VCaP (cell line): ENCODE results near the gene USF1.
A peak's percentile ranks its signal among the peaks of the same experiment; 100 is the strongest.

Experiments used
- H3K27ac ChIP-seq: fragments of 450-650 bp; 2 replicates; pipeline ENCODE4 v1.5.1; 2017
- TF ChIP-seq, protein P1 (sequence below): fragments of 450-650 bp; conservative IDR thresholded peaks from 2 replicates; pipeline ENCODE4 v1.5.1; 2017; ENCODE audit warnings: mild to moderate bottlenecking, moderate library complexity

Gene USF1

DNA sequence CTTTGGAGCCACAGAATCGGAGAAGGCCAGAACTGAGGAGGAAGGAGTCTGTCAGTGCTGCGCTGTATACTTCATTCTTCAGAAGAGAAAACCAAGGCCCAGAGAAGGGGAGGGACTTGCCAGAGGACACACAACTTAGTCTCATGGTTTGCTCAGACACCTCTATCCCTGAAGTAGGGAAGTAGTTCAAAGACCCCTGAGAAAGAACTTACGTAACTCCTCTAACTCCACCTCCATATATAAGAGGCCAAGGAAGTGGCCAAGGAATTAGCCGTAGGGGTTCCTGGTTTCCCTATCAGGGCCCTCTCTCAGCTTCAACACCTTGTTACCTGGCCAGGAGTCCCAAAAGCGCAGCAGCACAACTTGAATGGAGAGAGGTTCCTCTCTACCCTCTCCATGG lies 44.2 kb upstream of the USF1 start:
- H3K27ac ChIP-seq = peak overlapping the region; percentile 79
- TF ChIP-seq, protein P1, sequence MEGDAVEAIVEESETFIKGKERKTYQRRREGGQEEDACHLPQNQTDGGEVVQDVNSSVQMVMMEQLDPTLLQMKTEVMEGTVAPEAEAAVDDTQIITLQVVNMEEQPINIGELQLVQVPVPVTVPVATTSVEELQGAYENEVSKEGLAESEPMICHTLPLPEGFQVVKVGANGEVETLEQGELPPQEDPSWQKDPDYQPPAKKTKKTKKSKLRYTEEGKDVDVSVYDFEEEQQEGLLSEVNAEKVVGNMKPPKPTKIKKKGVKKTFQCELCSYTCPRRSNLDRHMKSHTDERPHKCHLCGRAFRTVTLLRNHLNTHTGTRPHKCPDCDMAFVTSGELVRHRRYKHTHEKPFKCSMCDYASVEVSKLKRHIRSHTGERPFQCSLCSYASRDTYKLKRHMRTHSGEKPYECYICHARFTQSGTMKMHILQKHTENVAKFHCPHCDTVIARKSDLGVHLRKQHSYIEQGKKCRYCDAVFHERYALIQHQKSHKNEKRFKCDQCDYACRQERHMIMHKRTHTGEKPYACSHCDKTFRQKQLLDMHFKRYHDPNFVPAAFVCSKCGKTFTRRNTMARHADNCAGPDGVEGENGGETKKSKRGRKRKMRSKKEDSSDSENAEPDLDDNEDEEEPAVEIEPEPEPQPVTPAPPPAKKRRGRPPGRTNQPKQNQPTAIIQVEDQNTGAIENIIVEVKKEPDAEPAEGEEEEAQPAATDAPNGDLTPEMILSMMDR = no peak

DNA sequence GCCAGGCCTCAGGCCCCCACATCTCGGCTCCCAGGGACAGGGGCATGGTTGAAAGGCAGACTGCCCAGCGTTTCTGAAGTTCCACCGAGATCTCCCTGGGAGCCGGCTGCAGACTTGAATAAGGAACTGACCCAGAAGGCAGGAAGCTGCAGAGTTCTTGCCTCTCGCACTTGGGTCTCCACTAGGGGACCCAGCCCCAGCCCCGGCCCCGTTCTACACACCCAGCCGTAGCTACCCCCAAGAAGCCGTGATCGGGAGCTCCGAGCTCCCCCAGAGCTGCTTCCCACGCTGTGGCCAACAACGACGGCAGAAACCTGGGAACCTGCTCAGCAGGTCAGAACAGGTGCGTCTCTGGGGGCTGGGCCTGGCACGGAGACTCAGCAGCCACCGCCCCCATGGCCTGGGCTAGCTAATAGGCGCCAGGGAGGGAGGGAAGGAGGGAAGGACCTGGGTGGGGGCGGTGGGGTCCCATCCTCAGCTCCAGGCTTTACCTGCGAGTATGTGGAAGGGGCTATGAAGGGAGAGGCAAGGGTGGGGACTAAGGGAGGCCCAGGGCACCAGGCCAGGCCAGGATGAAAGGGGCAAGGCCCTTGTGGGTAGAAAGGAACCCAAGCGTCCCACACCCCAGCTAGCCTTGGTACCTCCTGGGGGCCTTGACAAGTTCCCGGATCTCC lies 43.6 kb upstream of the USF1 start, which contains the start of gene NECTIN4:
Gene NECTIN4, minus strand, starts transcription at position 308 of the 674 bp plus-strand sequence. Its CDS starts 262 bp downstream, at position 46.
- TF ChIP-seq, protein P1 = peak; percentile 20; the same call in 1 of the 2 replicates
- peak within 1 kb of the TSS; percentile 79 for H3K27ac ChIP-seq

DNA sequence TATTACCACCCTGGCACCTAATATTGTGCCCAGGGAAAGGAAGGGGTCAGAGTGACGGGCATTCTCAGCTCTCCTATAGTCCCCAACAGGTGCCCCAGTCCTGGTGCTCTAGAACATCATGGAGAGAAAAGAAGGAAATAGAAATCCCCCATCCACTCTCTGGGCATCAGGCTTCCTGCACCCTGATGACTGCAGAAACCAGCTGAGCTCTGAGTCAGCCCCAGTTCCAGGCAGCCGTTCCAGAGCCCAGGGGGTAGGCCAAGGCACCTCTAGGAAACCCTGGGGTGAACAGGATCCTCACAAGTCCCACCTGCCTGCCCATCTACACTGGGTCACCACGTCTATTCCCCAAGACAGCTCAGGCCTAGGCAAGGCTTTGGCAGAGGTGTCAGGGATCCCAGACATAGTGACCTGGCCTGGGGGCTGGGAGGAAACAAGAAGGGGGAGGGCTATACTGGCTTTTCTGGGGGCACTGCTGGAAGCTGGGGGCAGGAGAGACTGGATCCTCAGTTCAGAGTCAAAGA lies 42.9 kb upstream of the USF1 start:
- H3K27ac ChIP-seq = peak overlapping the region; percentile 79
- TF ChIP-seq, protein P1 = no peak

DNA sequence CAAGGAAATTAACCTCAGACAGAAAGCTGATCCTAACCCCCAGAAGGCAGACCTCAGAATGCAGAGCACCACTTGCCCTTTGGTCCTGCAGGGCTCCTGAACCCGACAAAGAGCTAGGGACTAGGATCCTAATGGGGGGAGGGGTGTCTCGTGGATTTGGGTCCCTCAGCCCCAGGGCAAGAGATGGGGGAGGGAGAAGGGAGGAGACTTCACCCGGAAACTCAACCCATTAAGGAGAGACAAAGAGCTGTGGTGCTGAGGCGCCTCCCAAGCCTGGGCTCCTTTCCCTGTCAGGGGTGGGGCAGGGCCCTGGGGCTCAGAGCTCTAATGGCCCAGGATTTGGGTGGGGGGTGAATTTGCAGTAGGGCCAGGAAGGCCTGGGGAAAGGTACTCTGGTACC lies 40.7 kb upstream of the USF1 start:
- H3K27ac ChIP-seq = no peak overlapping the region
- TF ChIP-seq, protein P1 = no peak

DNA sequence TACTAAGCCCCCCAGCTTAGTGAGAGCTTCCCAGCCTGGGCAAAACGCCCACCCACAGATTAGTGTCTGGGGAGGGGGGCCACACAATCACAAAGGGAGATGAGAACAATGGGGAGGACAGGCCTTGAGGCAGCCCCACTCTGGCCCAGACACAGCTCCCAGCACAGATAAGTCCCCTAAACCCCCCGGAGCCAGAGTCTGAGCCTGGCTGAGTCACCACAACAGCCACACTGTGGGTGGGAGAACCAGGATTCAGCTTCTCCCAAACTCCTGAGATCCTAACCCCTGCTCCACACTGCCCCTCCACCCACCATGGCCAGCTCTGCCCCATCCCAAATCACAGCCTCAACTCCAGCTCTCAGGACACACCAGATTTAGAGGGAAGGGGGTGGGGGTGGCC lies 39.4 kb upstream of the USF1 start:
- H3K27ac ChIP-seq = no peak overlapping the region
- TF ChIP-seq, protein P1 = no peak

DNA sequence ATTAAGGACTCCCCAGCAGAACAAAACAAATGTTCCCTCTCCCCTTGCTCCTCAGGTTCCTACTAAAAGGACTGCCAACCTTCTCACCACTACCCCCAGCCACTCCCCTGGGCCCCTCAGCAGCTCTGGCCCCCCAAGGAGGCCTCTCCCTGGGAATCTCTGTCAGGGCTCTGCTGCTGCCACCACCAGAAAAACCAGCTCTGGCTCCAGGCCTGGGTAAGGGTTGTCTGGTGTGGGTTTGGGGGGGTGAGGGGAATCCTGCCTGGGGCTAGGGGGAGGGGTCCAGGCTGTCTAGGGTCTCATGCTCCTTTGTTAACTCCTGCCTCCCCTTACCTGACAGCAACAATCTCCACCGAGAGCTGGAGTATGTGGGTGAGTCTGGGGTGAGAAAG lies 38.8 kb upstream of the USF1 start:
- TF ChIP-seq, protein P1 = no peak
- no peak overlapping the region for H3K27ac ChIP-seq

DNA sequence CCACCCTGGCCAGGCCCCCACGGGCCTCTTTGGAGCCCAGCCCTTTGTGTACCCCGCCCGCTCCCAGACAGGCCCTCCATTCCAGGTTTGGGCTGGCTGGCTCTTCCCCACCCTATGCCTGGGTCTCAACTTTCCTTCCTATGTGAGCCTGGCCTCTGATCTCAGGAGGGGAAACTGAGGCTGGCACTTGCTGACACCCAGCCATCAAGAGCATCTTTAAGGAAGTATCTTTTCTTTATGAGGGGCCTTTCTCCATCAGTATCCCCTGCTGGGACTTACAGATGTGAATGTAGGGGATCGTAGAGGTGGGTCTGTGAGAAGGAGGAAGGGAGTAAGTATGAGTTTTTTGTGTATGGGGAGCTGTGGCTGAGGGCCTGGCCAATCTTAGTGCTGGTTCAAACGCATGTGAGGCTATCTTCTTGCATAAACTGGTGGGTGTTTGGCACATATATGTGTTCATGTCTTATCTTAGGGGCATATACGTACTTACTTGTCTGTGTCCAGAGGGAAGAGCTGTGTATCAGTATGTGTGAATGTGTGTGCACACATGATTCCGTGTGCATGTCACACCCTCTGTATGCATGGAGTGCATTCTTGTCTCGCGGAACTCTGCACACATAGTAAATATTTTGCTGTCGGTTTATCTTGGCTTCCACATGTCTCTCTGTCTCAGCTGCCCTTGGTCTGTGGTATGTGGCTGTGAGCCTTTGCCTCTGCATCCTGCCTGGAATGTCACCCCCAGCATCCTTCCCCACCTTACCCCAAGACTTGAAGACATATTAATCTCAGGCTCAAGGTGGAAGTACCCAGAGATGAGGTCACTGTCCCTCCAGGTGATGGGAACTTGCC lies 38.2 kb upstream of the USF1 start:
- no peak overlapping the region for H3K27ac ChIP-seq
- TF ChIP-seq, protein P1 = no peak
